Gastroesophageal sphincter (tissue), 3 donors: ENCODE measurements around the gene SF3B3.

Source experiments
- CTCF ChIP-seq, 4 experiments: fragments of 200-600 bp in 2 of 4; fragments of 450-650 bp in 2 of 4; sonication (generic) in 1 of 4; IDR thresholded peaks; one replicate each; pipeline ENCODE4 v1.5.1; 2017 to 2019; ENCODE audit warnings: antibody characterized with exemption in 4 of 4, mild to moderate bottlenecking in 2 of 4, moderate library complexity in 2 of 4
- POLR2A ChIP-seq, 2 donors: fragments of 450-650 bp; IDR thresholded peaks; one replicate each; pipeline ENCODE4 v1.6.1; 2017; ENCODE audit warnings: antibody characterized with exemption in 2 of 2, mild to moderate bottlenecking in 2 of 2, moderate library complexity in 1 of 2
- POLR2AphosphoS5 ChIP-seq: sonication (generic); formaldehyde crosslinking; IDR thresholded peaks from one replicate; pipeline ENCODE4 v1.6.1; 2017; ENCODE audit warnings: antibody characterized with exemption

DNA sequence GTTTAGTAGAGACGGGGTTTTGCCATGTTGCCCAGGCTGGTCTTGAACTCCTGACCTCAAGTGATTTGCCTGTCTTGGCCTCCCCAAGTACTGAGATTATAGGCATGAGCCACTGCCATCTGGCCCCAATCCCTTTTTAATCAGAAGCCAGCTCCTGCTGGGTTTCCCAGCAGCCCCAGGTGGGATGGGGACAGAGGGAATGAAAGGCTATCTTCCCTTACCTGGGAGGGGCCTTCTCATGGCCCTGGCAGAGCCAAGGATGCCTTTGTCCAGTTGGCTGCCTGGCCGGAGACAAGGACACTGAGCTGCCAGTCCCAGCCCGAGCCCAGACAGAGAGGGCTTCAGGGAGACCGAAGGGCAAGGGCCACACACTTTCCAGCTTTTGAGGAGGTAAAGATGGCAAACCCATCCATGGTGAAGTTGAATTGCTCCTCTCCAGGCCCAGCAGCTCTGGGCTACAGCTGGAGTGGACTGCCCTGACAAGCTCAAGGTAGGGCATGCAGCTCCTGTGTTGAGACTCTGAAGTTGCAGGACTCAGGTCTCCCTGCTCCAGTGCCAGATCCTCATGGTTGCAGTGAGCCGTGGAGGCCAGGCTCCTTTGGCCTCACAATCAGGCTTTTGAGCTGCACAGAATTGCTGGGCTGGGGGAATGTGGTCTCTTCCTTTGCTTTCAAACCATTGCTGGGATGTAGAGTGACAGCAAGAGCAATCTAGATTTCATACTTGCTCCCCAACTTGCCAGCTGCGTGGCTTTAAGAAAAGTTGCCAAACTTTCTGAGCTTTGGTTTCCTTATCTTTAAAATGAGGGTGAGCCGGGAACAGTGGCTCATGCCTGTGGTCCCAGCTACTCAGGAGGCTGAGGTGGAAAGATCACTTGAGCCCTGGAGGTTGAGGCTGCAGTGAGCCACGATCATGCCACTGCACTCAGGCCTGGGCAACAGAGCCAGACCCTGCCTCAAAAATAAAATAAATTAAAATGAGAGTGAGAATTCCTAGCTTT is 78.3 kb downstream of the SF3B3 start:
- no peak for TF ChIP-seq CTCF (IDR thresholded peaks at IDR 0.05)
- TF ChIP-seq POLR2AphosphoS5, result no peak
- no peak for TF ChIP-seq POLR2A (IDR thresholded peaks at IDR 0.05)
